Measurements from ENCODE around the gene OR9G1. TPM values are rescaled to one million over a fixed set of nuclear protein-coding genes. Genes with fewer than 3 reads are reported as not detected.

Gene OR9G1
- total and polyA plus RNA-seq, 2 of the 13 experiments (the other 11 are each of a cell fraction or from before 2014, with no cell fraction given) = not detected

- Histone ChIP-seq H3K4me1 (ENCODE audit: insufficient read depth, low read length) (no peaks in the 10 kb centered on the region), H3K4me2 (ENCODE audit: low read depth, low read length) (no peak overlapping the region), H3K36me3 (replicated peaks in 1 of 2; ENCODE audit: control insufficient read depth in 1 of 2, insufficient read depth in 2 of 2, low read length in 2 of 2) (no peaks in the 10 kb centered on the region), H2AFZ (ENCODE audit: low read length) (no peak overlapping the region), H3K27me3 (ENCODE audit: control insufficient read depth in 1 of 2, insufficient read depth in 2 of 2, low read length in 2 of 2) (no peaks in the 10 kb centered on the region), H3K9ac (ENCODE audit: insufficient read depth, low read depth, low read length) (no peak overlapping the region), H4K20me1 (ENCODE audit: insufficient read depth, low read length) (no peaks in the 10 kb centered on the region), H3K9me3 (ENCODE audit: low read length) (no peaks in the 10 kb centered on the region), H3K4me3 (replicated peaks in 1 of 3; ENCODE audit: insufficient read depth in 1 of 3, low read depth in 2 of 3, low read length in 3 of 3) (no peak overlapping the region), H3K79me2 (ENCODE audit: insufficient read depth, low read length) (no peaks in the 10 kb centered on the region), H3K27ac (ENCODE audit: extremely low read length, insufficient read depth, low read length) (no peak overlapping the region)
- in situ Hi-C loops (cut with HindIII; ENCODE audit: extremely low pct_ligation_motif_present, low pct_unique_long_range_greater_than_20kb) = no loop called here
- ChIA-PET POLR2A (no interaction called here), CTCF (ENCODE audit: low intra/inter-chr PET ratio, low total read pairs) (no interaction called here)
- 8% methylated on average over 2 of the region's 2 CpGs for WGBS (ENCODE audit: low lambda C conversion rate)
- no peak for DNase-seq (ENCODE audit: low spot score)
- no peak for FAIRE-seq
- BruUV-seq (replicated peaks) = no TSS peak
- intact Hi-C loops (cut with micrococcal nuclease; ENCODE audit: unreplicated experiment) = no loop called here
- no peak for ATAC-seq
- no peak for TF ChIP-seq SRF (IDR thresholded peaks at IDR 0.05; ENCODE audit: low read depth, low read length)
- no peak for TF ChIP-seq ZSCAN29 (CRISPR knock-in tag; conservative IDR thresholded peaks at IDR 0.05)
- no peak for TF ChIP-seq HOXD1 (CRISPR knock-in tag; IDR thresholded peaks at IDR 0.05)
- TF ChIP-seq, protein P1, sequence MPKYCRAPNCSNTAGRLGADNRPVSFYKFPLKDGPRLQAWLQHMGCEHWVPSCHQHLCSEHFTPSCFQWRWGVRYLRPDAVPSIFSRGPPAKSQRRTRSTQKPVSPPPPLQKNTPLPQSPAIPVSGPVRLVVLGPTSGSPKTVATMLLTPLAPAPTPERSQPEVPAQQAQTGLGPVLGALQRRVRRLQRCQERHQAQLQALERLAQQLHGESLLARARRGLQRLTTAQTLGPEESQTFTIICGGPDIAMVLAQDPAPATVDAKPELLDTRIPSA (CRISPR knock-in tag; IDR thresholded peaks at IDR 0.05; ENCODE audit: borderline replicate concordance) = no peak
- TF ChIP-seq CENPBD1 (CRISPR knock-in tag; IDR thresholded peaks at IDR 0.05; ENCODE audit: borderline replicate concordance, low read depth) = no peak
- no peak for TF ChIP-seq ZNF451 (CRISPR knock-in tag; IDR thresholded peaks at IDR 0.05)
- TF ChIP-seq ZNF207 (IDR thresholded peaks at IDR 0.05; ENCODE audit: borderline replicate concordance) = no peak
- TF ChIP-seq, protein P2, sequence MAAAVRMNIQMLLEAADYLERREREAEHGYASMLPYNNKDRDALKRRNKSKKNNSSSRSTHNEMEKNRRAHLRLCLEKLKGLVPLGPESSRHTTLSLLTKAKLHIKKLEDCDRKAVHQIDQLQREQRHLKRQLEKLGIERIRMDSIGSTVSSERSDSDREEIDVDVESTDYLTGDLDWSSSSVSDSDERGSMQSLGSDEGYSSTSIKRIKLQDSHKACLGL (CRISPR knock-in tag; IDR thresholded peaks at IDR 0.05) = no peak
- TF ChIP-seq TAF15 (IDR thresholded peaks at IDR 0.05; ENCODE audit: low read depth, low read length, poor library complexity, severe bottlenecking) = no peak
- TF ChIP-seq CBFB (CRISPR knock-in tag; IDR thresholded peaks at IDR 0.05) = no peak
- no peak for TF ChIP-seq ZFP37 (CRISPR knock-in tag; IDR thresholded peaks at IDR 0.05; ENCODE audit: borderline replicate concordance)
- no peak for TF ChIP-seq ARHGAP35 (CRISPR knock-in tag; IDR thresholded peaks at IDR 0.05; ENCODE audit: borderline replicate concordance)
- no peak for TF ChIP-seq ZNF430 (CRISPR knock-in tag; IDR thresholded peaks at IDR 0.05)
- TF ChIP-seq SKI (IDR thresholded peaks at IDR 0.05; ENCODE audit: partially characterized antibody) = no peak
- no peak for TF ChIP-seq ZNF280D (CRISPR knock-in tag; IDR thresholded peaks at IDR 0.05)
- TF ChIP-seq SMARCE1 (IDR thresholded peaks at IDR 0.05; ENCODE audit: borderline replicate concordance) = no peak
- no peak for TF ChIP-seq RFX3 (CRISPR knock-in tag; IDR thresholded peaks at IDR 0.05)
- TF ChIP-seq, protein P3, sequence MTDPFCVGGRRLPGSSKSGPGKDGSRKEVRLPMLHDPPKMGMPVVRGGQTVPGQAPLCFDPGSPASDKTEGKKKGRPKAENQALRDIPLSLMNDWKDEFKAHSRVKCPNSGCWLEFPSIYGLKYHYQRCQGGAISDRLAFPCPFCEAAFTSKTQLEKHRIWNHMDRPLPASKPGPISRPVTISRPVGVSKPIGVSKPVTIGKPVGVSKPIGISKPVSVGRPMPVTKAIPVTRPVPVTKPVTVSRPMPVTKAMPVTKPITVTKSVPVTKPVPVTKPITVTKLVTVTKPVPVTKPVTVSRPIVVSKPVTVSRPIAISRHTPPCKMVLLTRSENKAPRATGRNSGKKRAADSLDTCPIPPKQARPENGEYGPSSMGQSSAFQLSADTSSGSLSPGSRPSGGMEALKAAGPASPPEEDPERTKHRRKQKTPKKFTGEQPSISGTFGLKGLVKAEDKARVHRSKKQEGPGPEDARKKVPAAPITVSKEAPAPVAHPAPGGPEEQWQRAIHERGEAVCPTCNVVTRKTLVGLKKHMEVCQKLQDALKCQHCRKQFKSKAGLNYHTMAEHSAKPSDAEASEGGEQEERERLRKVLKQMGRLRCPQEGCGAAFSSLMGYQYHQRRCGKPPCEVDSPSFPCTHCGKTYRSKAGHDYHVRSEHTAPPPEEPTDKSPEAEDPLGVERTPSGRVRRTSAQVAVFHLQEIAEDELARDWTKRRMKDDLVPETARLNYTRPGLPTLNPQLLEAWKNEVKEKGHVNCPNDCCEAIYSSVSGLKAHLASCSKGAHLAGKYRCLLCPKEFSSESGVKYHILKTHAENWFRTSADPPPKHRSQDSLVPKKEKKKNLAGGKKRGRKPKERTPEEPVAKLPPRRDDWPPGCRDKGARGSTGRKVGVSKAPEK (CRISPR knock-in tag; IDR thresholded peaks at IDR 0.05; ENCODE audit: borderline replicate concordance) = no peak
- TF ChIP-seq ZNF549 (CRISPR knock-in tag; IDR thresholded peaks at IDR 0.05) = no peak
These were observed 27.9 kb upstream of the OR9G1 start for GRCh38 chr11:56670984-56671383.

Data from HepG2 (cell line).